Measurements from ENCODE around the gene CATSPERD. TPM values are rescaled to one million over a fixed set of nuclear protein-coding genes. Genes with fewer than 3 reads are reported as not detected.

CATSPERD gene
- total RNA-seq, 1 donor from 2014 or later: 0.41 TPM

GRCh38 chr19:5784581-5785147 lies 64.2 kb downstream of the CATSPERD start, which contains the start of gene PRR22:
Gene PRR22, minus strand, starts transcription at chr19:5784746. Its CDS starts 86 bp downstream, at chr19:5784660.
- TF ChIP-seq CTCF (conservative IDR thresholded peaks at IDR 0.05): no peak
- Mint-ChIP-seq H3K36me3 (no peaks in the 10 kb centered on the region), H3K27me3 (no peaks in the 10 kb centered on the region), H3K9me3 (no peaks in the 10 kb centered on the region), H3K27ac (no peak within 1 kb of the TSS), H3K4me3 (no peak within 1 kb of the TSS), H3K4me1 (ENCODE audit: unreplicated experiment) (no peaks in the 10 kb centered on the region)
- DNase-seq (ENCODE audit: extremely low spot score, unreplicated experiment): no peak

GRCh38 chr19:5785423-5785822 lies 65.0 kb downstream of the CATSPERD start:
- no peak for DNase-seq (ENCODE audit: extremely low spot score, unreplicated experiment)
- TF ChIP-seq CTCF (conservative IDR thresholded peaks at IDR 0.05): no peak
- peaks cover 3% of the 10 kb centered on the region for H3K4me1 Mint-ChIP-seq (ENCODE audit: unreplicated experiment)
- H3K36me3 Mint-ChIP-seq: peaks cover 4% of the 10 kb centered on the region
- no peaks in the 10 kb centered on the region for H3K27me3 Mint-ChIP-seq
- no peak overlapping the region for H3K27ac Mint-ChIP-seq
- no peaks in the 10 kb centered on the region for H3K9me3 Mint-ChIP-seq
- H3K4me3 Mint-ChIP-seq: no peak overlapping the region

- DNase-seq (ENCODE audit: extremely low spot score, unreplicated experiment): no peak
- H3K36me3 Mint-ChIP-seq: peaks cover 11% of the 10 kb centered on the region
- no peak overlapping the region for H3K27ac Mint-ChIP-seq
- H3K27me3 Mint-ChIP-seq: no peaks in the 10 kb centered on the region
- no peak for TF ChIP-seq CTCF (conservative IDR thresholded peaks at IDR 0.05)
- H3K9me3 Mint-ChIP-seq: peaks cover 5% of the 10 kb centered on the region
- H3K4me1 Mint-ChIP-seq (ENCODE audit: unreplicated experiment): peaks cover 10% of the 10 kb centered on the region
- H3K4me3 Mint-ChIP-seq: no peak overlapping the region
Measured at GRCh38 chr19:5786593-5787408, 66.4 kb downstream of the CATSPERD start.

GRCh38 chr19:5787409-5788182 lies 67.2 kb downstream of the CATSPERD start:
- no peak overlapping the region for H3K27ac Mint-ChIP-seq
- DNase-seq (ENCODE audit: extremely low spot score, unreplicated experiment): no peak
- H3K4me3 Mint-ChIP-seq: no peak overlapping the region
- no peaks in the 10 kb centered on the region for H3K27me3 Mint-ChIP-seq
- peaks cover 11% of the 10 kb centered on the region for H3K36me3 Mint-ChIP-seq
- peaks cover 10% of the 10 kb centered on the region for H3K4me1 Mint-ChIP-seq (ENCODE audit: unreplicated experiment)
- H3K9me3 Mint-ChIP-seq: peaks cover 5% of the 10 kb centered on the region
- TF ChIP-seq CTCF (conservative IDR thresholded peaks at IDR 0.05): no peak

- peak overlapping the region; percentile 59 for H3K4me3 Mint-ChIP-seq
- H3K4me1 Mint-ChIP-seq (ENCODE audit: unreplicated experiment): peaks cover 10% of the 10 kb centered on the region
- TF ChIP-seq CTCF (conservative IDR thresholded peaks at IDR 0.05): no peak
- DNase-seq (ENCODE audit: extremely low spot score, unreplicated experiment): no peak
- H3K36me3 Mint-ChIP-seq: peaks cover 11% of the 10 kb centered on the region
- H3K9me3 Mint-ChIP-seq: peaks cover 5% of the 10 kb centered on the region
- no peaks in the 10 kb centered on the region for H3K27me3 Mint-ChIP-seq
- no peak overlapping the region for H3K27ac Mint-ChIP-seq
Measured at GRCh38 chr19:5788422-5788821, 68.0 kb downstream of the CATSPERD start.

Data from type B pancreatic cell (in vitro differentiated cells).